GM12892 (cell line): Measurements from ENCODE around the gene TBC1D22A.

ENCODE experiments used
- POLR2AphosphoS5 ChIP-seq: IDR thresholded peaks from 2 replicates; pipeline ENCODE4 v1.6.1; 2011; ENCODE audit warnings: low read depth, low read length, control low read depth
- TAF1 ChIP-seq: IDR thresholded peaks from 2 replicates; pipeline ENCODE4 v1.6.1; 2011; ENCODE audit warnings: low read depth, mild to moderate bottlenecking, control low read depth, low read length, borderline replicate concordance

DNA sequence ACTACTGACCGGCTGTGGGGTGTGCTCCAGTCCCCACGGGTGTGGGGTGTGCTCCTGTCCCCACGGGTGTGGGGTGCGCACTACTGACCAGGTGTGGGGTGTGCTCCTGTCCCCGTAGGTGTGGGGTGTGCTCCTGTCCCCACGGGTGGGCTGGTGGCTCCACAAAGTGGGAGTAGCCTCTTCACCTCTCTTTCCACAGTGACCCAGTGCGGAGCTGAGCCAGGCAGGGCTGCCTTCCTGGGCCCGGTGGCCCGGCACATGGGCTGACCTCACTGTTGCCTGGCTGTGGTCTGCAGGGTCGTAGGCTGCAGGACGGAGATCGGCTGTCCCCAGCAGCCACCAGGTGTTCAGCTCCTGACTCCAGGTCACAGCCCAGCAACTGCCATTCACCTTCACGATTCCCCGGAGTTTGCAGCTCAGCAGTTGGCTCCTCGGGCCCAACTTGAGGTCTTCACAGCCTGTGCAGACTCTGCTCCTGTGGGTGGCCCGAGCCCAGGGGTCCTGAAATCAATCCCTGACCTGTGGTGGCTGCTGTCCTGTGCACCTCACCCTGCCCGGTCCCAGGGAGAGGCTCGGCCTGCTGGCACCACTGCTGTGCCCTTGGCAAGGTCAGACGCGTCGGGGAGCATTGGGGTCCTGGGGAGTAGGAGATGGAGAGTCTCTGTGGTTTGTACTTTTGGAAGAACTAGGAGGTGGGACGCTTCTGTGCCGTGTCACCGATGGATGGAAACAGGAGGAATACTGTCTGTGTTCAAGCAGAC lies 414.3 kb downstream of the TBC1D22A start:
- TF ChIP-seq TAF1: no peak
- TF ChIP-seq POLR2AphosphoS5: no peak
